Transverse colon (tissue), 4 donors: ENCODE measurements around the gene RASSF4. TPM values are rescaled to one million over a fixed set of nuclear protein-coding genes. Genes with fewer than 3 reads are reported as not detected.

ENCODE experiments used
- DNase-seq: peaks from one replicate; pipeline ENCODE4 v3.0.0-alpha.2; 2019
- H3K27ac ChIP-seq, 4 donors: fragments of 200-600 bp; sonication (generic); 2 replicates each; pipeline ENCODE4 v1.5.1; 2016 to 2018; ENCODE audit warnings: inconsistent platforms in 4 of 4
- H3K27me3 ChIP-seq: fragments of 200-600 bp; sonication (generic); 2 replicates; pipeline ENCODE4 v1.5.1; 2017; ENCODE audit warnings: inconsistent platforms
- H3K36me3 ChIP-seq, 4 donors: fragments of 200-600 bp; sonication (generic); 2 replicates each; pipeline ENCODE4 v1.5.1; 2017 to 2019; ENCODE audit warnings: inconsistent platforms in 4 of 4
- H3K4me1 ChIP-seq, 4 donors: fragments of 200-600 bp; sonication (generic); 2 replicates each; pipeline ENCODE4 v1.5.1; 2017 to 2020; ENCODE audit warnings: inconsistent platforms in 4 of 4
- H3K4me3 ChIP-seq, 4 donors: fragments of 200-600 bp; sonication (generic); 1 replicate in 1 of 4; 2 replicates in 3 of 4; pipeline versions ENCODE4 v1.5.1 to v1.6.1; 2017 to 2019; ENCODE audit warnings: inconsistent platforms in 4 of 4
- H3K9me3 ChIP-seq, 2 donors: fragments of 200-600 bp; sonication (generic); 2 replicates each; pipeline ENCODE4 v1.5.1; 2017 to 2019; ENCODE audit warnings: inconsistent platforms in 2 of 2
- CTCF ChIP-seq, 5 experiments: fragments of 200-600 bp in 3 of 5; fragments of 450-650 bp in 2 of 5; sonication (generic) in 3 of 5; IDR thresholded peaks; 1 replicate in 2 of 5; 2 replicates in 3 of 5; pipeline ENCODE4 v1.5.1; 2016 to 2017; ENCODE audit warnings: antibody characterized with exemption in 5 of 5, inconsistent platforms in 3 of 5, mild to moderate bottlenecking in 2 of 5, moderate library complexity in 1 of 5
- EP300 ChIP-seq: sonication (generic); formaldehyde crosslinking; IDR thresholded peaks from one replicate; pipeline ENCODE4 v1.6.1; 2017; ENCODE audit warnings: antibody characterized with exemption, low read depth
- POLR2A ChIP-seq: fragments of 450-650 bp; IDR thresholded peaks from one replicate; pipeline ENCODE4 v1.6.1; 2016; ENCODE audit warnings: antibody characterized with exemption, mild to moderate bottlenecking, moderate library complexity
- POLR2AphosphoS5 ChIP-seq, 3 donors: sonication (generic); formaldehyde crosslinking; IDR thresholded peaks; one replicate each; pipeline ENCODE4 v1.6.1; 2016; ENCODE audit warnings: antibody characterized with exemption in 3 of 3
- WGBS, 2 donors: methylation state at CpG; one replicate each; pipeline ENCODE4 v1.1.5; 2018; ENCODE audit warnings: low coverage in 1 of 2; 5-methylcytosine and 5-hydroxymethylcytosine counted together
- in situ Hi-C, 4 donors: fragments of 200-750 bp; cut with MboI; loops; one replicate each; pipeline versions ENCODE4 v1.15.0 to v1.15.1; 2017; ENCODE audit warnings: low sequenced_read_pairs in 3 of 4, low pct_ligation_motif_present in 1 of 4, low pct_unique_long_range_greater_than_20kb in 1 of 4
- intact Hi-C: fragments of 100-400 bp; cut with DNase I; formaldehyde crosslinking; loops from one replicate; pipeline ENCODE4 v1.15.1; 2023; ENCODE audit warnings: low total_unique reads
- total RNA-seq, 4 donors: library from RNA; depleted of rRNA; stranded (reverse); fragments of >200 nt; gene quantifications; one replicate each; pipeline ENCODE4 v1.1.0, GENCODE V29; 2016

RASSF4 gene
- total RNA-seq, 4 donors from 2014 or later = 26.8 to 37.8 (median 27.5) TPM

DNA sequence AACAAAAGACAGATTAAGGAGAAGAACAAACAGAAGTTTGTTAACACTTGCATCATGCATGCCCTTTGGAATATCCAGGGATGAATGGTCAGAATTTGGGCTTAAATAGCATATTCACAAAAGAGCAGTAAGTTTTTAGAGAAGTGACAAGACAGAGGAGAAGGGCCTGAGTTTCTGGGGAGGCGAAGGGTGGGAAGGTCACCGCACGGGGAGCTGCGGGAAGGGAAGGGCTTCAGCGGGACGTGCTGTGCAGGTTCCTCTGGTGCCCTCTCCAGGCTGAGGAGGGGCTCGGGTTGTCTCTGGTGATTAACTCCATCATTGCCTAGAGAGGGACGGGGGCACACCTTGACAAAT is 30.7 kb downstream of the RASSF4 start:
- Histone ChIP-seq H3K27ac (peak overlapping the region in 1 of 4 donors; percentile 27), H3K9me3 (no peaks in the 10 kb centered on the region), H3K27me3 (no peaks in the 10 kb centered on the region), H3K4me3 (no peak overlapping the region), H3K4me1 (peaks cover 0 to 14% (median 4%) of the 10 kb centered on the region in 4 donors), H3K36me3 (no peaks in the 10 kb centered on the region)
- TF ChIP-seq POLR2AphosphoS5 (IDR thresholded peaks at IDR 0.05) = no peak
- TF ChIP-seq CTCF (IDR thresholded peaks at IDR 0.05) = no peak
- no peak for TF ChIP-seq EP300
- no peak for TF ChIP-seq POLR2A
- 61% methylated on average over 8 of the region's 8 CpGs; no CpG with 5 or more reads in 1 of the 2 donors for WGBS, 2 donors
- intact Hi-C loops = no loop called here
- in situ Hi-C loops = no loop called here
- no peak for DNase-seq

DNA sequence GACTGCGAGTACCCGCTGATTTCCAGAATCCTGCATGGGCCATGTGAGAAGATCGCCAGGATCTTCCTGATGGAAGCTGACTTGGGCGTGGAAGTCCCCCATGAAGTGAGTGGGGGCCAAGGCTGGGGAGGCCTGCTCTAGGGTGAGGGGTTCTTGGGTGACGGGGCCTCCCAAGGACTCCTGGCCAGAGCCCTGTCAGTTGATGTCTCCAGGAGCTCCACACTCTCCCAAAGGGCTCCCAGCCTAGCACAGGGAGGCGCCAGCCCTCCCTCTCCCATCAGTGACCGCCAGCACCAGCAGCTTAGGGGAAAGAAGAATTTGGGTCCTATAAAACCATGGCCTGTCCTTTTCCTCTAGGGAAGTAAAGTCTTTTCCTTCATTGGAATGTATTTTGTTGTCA is 31.4 kb downstream of the RASSF4 start:
- in situ Hi-C loops (no loop called here), intact Hi-C loops (no loop called here)
- WGBS, 2 donors = 96% methylated on average over 7 of the region's 7 CpGs; no CpG with 5 or more reads in 1 of the 2 donors
- no peak overlapping the region for H3K4me3 ChIP-seq
- no peaks in the 10 kb centered on the region for H3K36me3 ChIP-seq
- no peak for TF ChIP-seq EP300
- no peak for TF ChIP-seq POLR2A
- no peak for TF ChIP-seq POLR2AphosphoS5 (IDR thresholded peaks at IDR 0.05)
- TF ChIP-seq CTCF (IDR thresholded peaks at IDR 0.05) = no peak
- H3K27ac ChIP-seq = peak overlapping the region in 2 of 4 donors; percentile 3 to 27
- H3K27me3 ChIP-seq = no peaks in the 10 kb centered on the region
- no peaks in the 10 kb centered on the region for H3K9me3 ChIP-seq
- H3K4me1 ChIP-seq = peaks cover 6 to 21% (median 8%) of the 10 kb centered on the region in 4 donors
- no peak for DNase-seq

DNA sequence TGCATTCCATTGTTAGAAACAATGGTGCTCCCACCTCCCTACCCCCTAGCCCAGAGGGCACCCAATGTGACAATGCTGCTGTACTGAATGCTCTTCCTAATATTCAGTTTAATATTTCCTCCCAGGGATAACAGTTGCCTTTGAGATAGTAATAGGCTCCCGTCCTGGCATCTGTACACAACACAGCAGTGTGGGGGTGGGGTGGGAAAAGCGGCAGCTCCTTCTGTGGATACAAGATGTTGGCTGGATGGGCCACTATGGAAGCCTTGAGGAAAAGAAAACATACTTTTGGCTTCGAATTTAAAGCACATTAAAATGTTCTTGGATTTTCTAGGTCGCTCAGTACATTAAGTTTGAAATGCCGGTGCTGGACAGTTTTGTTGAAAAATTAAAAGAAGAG is 32.0 kb downstream of the RASSF4 start:
- no peaks in the 10 kb centered on the region for H3K9me3 ChIP-seq
- no peak overlapping the region for H3K4me3 ChIP-seq
- H3K36me3 ChIP-seq = no peaks in the 10 kb centered on the region
- TF ChIP-seq CTCF (IDR thresholded peaks at IDR 0.05) (no peak), POLR2AphosphoS5 (IDR thresholded peaks at IDR 0.05) (no peak), EP300 (no peak), POLR2A (no peak)
- intact Hi-C loops = no loop called here
- 78 to 83% methylated on average over 3 to 5 of the region's 5 CpGs for WGBS, 2 donors
- H3K27me3 ChIP-seq = no peaks in the 10 kb centered on the region
- peaks cover 9 to 27% (median 13%) of the 10 kb centered on the region in 4 donors for H3K4me1 ChIP-seq
- in situ Hi-C loops = no loop called here
- H3K27ac ChIP-seq = peak overlapping the region in 3 of 4 donors; percentile 2 to 27 (median 3)
- DNase-seq = no peak

DNA sequence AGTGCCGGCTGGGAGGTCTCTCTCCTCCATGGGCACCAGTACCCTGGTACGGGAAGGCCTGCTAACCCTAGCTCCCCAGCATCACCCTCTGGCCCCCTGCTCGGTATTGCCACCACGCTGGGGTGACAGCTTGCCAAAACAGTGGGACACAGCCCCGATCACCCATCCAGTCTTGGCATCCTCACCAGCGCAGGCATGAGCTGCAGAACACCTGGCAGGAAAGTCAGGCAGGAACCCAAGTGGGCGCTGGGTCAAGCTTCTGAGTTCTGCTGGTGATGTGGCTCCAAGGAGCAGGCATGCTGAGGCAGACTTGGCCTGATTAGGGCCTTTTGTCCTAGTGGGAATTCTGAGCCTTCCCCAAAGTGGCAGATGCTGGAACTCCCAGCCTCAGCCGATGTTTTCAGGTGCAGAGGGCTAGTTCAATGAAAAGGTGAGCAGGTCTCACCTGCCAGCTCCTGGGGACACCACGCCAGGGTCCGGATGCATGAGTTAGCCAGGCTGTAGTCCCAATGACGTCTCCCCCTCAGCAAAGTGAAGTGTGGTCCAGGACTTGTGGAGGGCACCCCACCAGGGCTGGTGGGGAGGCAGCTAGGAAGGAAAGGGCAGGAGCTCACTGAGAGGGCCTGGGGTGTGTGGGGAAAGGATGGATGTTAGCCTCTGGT is 32.6 kb downstream of the RASSF4 start:
- in situ Hi-C loops (no loop called here), intact Hi-C loops (no loop called here)
- Histone ChIP-seq H3K27ac (peak overlapping the region in 2 of 4 donors; percentile 2 to 27), H3K36me3 (no peaks in the 10 kb centered on the region), H3K9me3 (no peaks in the 10 kb centered on the region), H3K27me3 (no peaks in the 10 kb centered on the region), H3K4me1 (peaks cover 14 to 33% (median 16%) of the 10 kb centered on the region in 4 donors), H3K4me3 (no peak overlapping the region)
- 89 to 95% methylated on average over 4 to 11 of the region's 11 CpGs for WGBS, 2 donors
- no peak for DNase-seq
- TF ChIP-seq CTCF (IDR thresholded peaks at IDR 0.05) (no peak), EP300 (no peak), POLR2AphosphoS5 (IDR thresholded peaks at IDR 0.05) (no peak), POLR2A (no peak)
